ENCODE measurements around the gene UGT2B17.
"Not testable (repeated sequence)": the region's sequence is repeated elsewhere in the genome, so short reads cannot be mapped to it uniquely, and the experiment has no call there.

UGT2B17 gene

DNA sequence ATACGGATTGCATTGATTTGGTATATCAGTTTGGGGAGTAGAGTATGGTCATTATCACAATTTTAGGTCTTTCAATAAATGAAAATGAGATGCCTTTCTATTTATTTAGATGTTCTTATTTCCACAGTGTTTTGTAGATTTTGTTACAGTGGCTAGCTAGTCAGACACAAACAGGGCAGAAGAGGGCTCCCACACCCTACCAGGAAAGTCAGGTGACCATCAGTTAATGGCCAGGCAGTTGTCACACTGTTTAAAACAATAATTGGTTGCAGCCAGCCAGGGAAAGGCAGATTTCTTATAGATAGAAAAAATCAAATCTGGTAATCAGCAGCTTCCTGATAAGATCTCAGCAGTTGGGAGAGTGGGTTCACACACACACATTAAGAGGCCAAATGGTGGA, 57.2 kb downstream of the UGT2B17 start:
- no peak overlapping the region for H3K9ac ChIP-seq (ENCODE audit: low read depth, low read length)
- DNase-seq (no peak), ATAC-seq (ENCODE audit: insufficient read depth, low read depth) (no peak)
- no peaks in the 10 kb centered on the region for H3K79me2 ChIP-seq (ENCODE audit: insufficient read depth, low read length)
- H3K4me1 ChIP-seq (ENCODE audit: insufficient read depth, low read length): no peaks in the 10 kb centered on the region
- no peak overlapping the region for H3K27ac ChIP-seq (ENCODE audit: low read length)
- no peak overlapping the region for H3K4me3 ChIP-seq (ENCODE audit: low read depth in 1 of 2, low read length in 2 of 2)
- no peak overlapping the region for H3K4me2 ChIP-seq (ENCODE audit: insufficient read depth, low read length)
- H4K20me1 ChIP-seq (ENCODE audit: insufficient read depth, low read length): no peaks in the 10 kb centered on the region
- no peaks in the 10 kb centered on the region for H3K27me3 ChIP-seq (ENCODE audit: insufficient read depth, low read length, poor library complexity)
- H3K36me3 ChIP-seq (ENCODE audit: insufficient read depth, low read length): no peaks in the 10 kb centered on the region
- TF ChIP-seq, protein P1, sequence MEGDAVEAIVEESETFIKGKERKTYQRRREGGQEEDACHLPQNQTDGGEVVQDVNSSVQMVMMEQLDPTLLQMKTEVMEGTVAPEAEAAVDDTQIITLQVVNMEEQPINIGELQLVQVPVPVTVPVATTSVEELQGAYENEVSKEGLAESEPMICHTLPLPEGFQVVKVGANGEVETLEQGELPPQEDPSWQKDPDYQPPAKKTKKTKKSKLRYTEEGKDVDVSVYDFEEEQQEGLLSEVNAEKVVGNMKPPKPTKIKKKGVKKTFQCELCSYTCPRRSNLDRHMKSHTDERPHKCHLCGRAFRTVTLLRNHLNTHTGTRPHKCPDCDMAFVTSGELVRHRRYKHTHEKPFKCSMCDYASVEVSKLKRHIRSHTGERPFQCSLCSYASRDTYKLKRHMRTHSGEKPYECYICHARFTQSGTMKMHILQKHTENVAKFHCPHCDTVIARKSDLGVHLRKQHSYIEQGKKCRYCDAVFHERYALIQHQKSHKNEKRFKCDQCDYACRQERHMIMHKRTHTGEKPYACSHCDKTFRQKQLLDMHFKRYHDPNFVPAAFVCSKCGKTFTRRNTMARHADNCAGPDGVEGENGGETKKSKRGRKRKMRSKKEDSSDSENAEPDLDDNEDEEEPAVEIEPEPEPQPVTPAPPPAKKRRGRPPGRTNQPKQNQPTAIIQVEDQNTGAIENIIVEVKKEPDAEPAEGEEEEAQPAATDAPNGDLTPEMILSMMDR (IDR thresholded peaks at IDR 0.05; ENCODE audit: borderline replicate concordance, extremely low read depth, low read length, poor library complexity, severe bottlenecking): no peak
- TF ChIP-seq EZH2 (IDR thresholded peaks at IDR 0.05; ENCODE audit: borderline replicate concordance, low read depth, low read length, severe bottlenecking): no peak
- H2AFZ ChIP-seq (ENCODE audit: low read depth, low read length): no peak overlapping the region
- H3K9me3 ChIP-seq (ENCODE audit: insufficient read depth, low read length, severe bottlenecking): no peaks in the 10 kb centered on the region

DNA sequence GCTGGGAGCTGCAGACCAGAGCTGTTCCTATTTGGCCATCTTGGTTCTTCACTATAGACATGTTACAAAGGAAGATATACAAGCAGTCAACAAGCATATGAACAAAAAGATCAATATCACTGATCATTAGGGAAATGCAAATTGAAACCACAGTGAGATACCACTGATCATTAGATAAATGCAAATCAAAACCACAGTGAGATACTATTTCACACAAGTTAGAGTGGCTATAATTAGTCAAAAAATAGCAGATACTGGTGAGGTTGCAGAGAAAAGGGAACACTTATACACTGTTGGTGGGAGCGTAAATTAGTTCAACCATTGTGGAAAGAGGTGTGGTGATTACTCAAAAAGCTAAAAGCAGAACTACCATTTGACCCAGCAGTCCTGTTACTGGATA, 70.7 kb downstream of the UGT2B17 start:
- not testable (repeated sequence) for H3K27me3 ChIP-seq (ENCODE audit: insufficient read depth, low read length, poor library complexity); H3K4me1 ChIP-seq (ENCODE audit: insufficient read depth, low read length); DNase-seq; H4K20me1 ChIP-seq (ENCODE audit: insufficient read depth, low read length); H3K9ac ChIP-seq (ENCODE audit: low read depth, low read length); H3K36me3 ChIP-seq (ENCODE audit: insufficient read depth, low read length); H3K79me2 ChIP-seq (ENCODE audit: insufficient read depth, low read length); H3K4me3 ChIP-seq (ENCODE audit: low read depth in 1 of 2, low read length in 2 of 2); H3K27ac ChIP-seq (ENCODE audit: low read length); H3K9me3 ChIP-seq (ENCODE audit: insufficient read depth, low read length, severe bottlenecking); H3K4me2 ChIP-seq (ENCODE audit: insufficient read depth, low read length); H2AFZ ChIP-seq (ENCODE audit: low read depth, low read length); ATAC-seq (ENCODE audit: insufficient read depth, low read depth)

DNA sequence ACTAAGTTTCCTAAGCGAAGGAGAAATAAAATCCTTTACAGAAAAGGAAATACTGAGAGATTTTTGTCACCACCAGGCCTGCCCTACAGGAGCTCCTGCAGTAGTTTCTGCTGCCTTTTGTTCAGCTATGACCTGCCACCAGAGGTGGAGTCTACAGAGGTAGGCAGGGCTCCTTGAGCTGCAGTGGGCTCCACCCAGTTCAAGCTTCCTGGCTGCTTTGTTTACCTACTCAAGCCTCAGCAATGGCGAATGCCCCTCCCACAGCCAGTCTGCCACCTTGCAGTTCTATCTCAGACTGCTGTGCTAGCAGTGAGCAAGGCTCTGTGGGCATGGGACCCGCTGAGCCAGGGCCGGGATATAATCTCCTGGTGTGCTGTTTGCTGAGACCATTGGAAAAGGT, 71.3 kb downstream of the UGT2B17 start:
- not testable (repeated sequence) for H2AFZ ChIP-seq (ENCODE audit: low read depth, low read length); H3K79me2 ChIP-seq (ENCODE audit: insufficient read depth, low read length); H3K36me3 ChIP-seq (ENCODE audit: insufficient read depth, low read length); H3K27me3 ChIP-seq (ENCODE audit: insufficient read depth, low read length, poor library complexity); ATAC-seq (ENCODE audit: insufficient read depth, low read depth); H3K27ac ChIP-seq (ENCODE audit: low read length); H3K9ac ChIP-seq (ENCODE audit: low read depth, low read length); DNase-seq; H3K4me3 ChIP-seq (ENCODE audit: low read depth in 1 of 2, low read length in 2 of 2); H3K4me1 ChIP-seq (ENCODE audit: insufficient read depth, low read length); H3K9me3 ChIP-seq (ENCODE audit: insufficient read depth, low read length, severe bottlenecking); H4K20me1 ChIP-seq (ENCODE audit: insufficient read depth, low read length); H3K4me2 ChIP-seq (ENCODE audit: insufficient read depth, low read length)

DNA sequence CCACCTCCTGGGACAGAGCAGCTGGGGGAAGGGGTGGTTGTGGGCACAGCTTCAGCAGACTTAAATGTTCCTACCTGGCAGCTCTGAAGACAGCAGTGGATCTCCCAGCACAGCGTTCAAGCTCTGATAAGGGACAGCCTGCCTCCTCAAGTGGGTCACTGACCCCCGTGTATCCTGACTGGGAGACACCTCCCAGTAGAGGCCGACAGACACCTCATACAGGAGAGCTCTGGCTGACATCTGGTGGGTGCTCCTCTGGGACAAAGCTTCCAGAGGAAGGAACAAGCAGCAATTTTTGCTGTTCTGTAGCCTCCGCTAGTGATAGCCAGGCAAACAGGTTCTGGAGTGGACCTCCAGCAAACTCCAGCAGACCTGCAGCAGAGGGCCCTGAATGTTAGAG, 72.7 kb downstream of the UGT2B17 start:
- H3K36me3 ChIP-seq (ENCODE audit: insufficient read depth, low read length); H4K20me1 ChIP-seq (ENCODE audit: insufficient read depth, low read length); H3K4me3 ChIP-seq (ENCODE audit: low read depth in 1 of 2, low read length in 2 of 2); H3K9me3 ChIP-seq (ENCODE audit: insufficient read depth, low read length, severe bottlenecking); H3K9ac ChIP-seq (ENCODE audit: low read depth, low read length); H3K27me3 ChIP-seq (ENCODE audit: insufficient read depth, low read length, poor library complexity); H3K27ac ChIP-seq (ENCODE audit: low read length); ATAC-seq (ENCODE audit: insufficient read depth, low read depth); H3K79me2 ChIP-seq (ENCODE audit: insufficient read depth, low read length); DNase-seq; H3K4me1 ChIP-seq (ENCODE audit: insufficient read depth, low read length); H2AFZ ChIP-seq (ENCODE audit: low read depth, low read length); H3K4me2 ChIP-seq (ENCODE audit: insufficient read depth, low read length): not testable (repeated sequence)

DNA sequence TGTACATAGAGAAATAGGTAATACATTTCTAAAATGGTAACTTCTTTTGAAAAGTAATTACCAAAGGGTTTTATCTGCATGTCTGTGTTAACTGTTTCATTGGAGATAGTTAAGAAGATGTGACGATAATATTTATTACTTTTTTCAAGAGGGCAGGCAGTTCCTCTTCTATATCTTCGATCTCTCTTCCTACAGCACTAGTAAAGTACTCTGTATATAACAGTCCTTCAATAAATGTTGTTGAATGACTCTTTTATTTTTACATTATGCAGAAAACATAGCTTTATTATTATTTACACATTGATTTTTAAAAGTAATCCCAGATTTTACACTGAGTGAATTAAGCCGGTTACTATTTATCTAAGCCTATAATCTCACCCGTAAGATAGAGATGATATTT, 77.1 kb downstream of the UGT2B17 start:
- no peaks in the 10 kb centered on the region for H3K4me1 ChIP-seq (ENCODE audit: insufficient read depth, low read length)
- no peaks in the 10 kb centered on the region for H3K79me2 ChIP-seq (ENCODE audit: insufficient read depth, low read length)
- no peak for TF ChIP-seq EZH2 (IDR thresholded peaks at IDR 0.05; ENCODE audit: borderline replicate concordance, low read depth, low read length, severe bottlenecking)
- TF ChIP-seq, protein P1 (IDR thresholded peaks at IDR 0.05; ENCODE audit: borderline replicate concordance, extremely low read depth, low read length, poor library complexity, severe bottlenecking): no peak
- H3K36me3 ChIP-seq (ENCODE audit: insufficient read depth, low read length): no peaks in the 10 kb centered on the region
- no peak overlapping the region for H3K9ac ChIP-seq (ENCODE audit: low read depth, low read length)
- DNase-seq (no peak), ATAC-seq (ENCODE audit: insufficient read depth, low read depth) (no peak)
- H3K9me3 ChIP-seq (ENCODE audit: insufficient read depth, low read length, severe bottlenecking): no peaks in the 10 kb centered on the region
- H3K4me2 ChIP-seq (ENCODE audit: insufficient read depth, low read length): no peak overlapping the region
- H3K27me3 ChIP-seq (ENCODE audit: insufficient read depth, low read length, poor library complexity): no peaks in the 10 kb centered on the region
- no peak overlapping the region for H2AFZ ChIP-seq (ENCODE audit: low read depth, low read length)
- H3K4me3 ChIP-seq (ENCODE audit: low read depth in 1 of 2, low read length in 2 of 2): no peak overlapping the region
- H4K20me1 ChIP-seq (ENCODE audit: insufficient read depth, low read length): no peaks in the 10 kb centered on the region
- H3K27ac ChIP-seq (ENCODE audit: low read length): no peak overlapping the region

Measured in DND-41 (cell line).